HG02885 (cell line): ENCODE results near the gene PROM2.

Experiments
- ATAC-seq: cut with Tn5 transposase; IDR thresholded peaks from one replicate; pipeline ENCODE4 v1.9.1; 2021; ENCODE audit warnings: mild to moderate bottlenecking; ENCODE audit not compliant: unreplicated experiment, poor library complexity

Gene PROM2

GRCh38 chr2:95303191-95303919, 29.1 kb downstream of the PROM2 start:
- no peak for ATAC-seq

DNA sequence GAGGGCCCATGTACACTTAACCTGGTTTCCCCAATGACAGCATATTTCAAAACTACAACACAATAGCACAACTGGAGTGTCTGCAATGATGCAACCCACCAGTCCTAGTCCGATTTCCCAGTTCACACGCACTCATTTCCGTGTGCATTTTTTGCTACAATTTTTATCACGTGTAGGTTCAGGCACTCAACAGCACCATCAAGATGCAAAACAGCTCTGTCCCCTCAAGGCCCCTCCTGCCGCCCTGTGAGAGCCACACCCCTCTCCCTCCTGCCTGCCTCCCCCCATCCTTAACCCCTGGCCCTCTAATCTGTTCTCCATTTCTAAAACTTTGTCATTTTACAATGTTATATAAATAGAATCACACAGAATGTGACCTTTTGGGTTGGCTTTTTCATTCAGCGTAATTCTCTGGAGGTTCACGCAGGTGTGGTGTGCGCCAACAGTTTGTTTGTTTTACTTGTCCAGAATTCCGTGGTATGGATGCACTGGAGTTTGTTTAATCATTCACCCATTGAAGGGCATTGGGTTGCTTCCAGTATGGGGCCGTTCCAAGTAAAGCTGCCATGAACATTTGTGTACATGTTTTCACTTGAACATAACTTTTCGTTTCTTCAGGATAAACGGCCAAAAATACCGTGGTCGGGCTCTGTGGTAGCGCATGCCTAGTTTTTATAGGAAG, 31.3 kb downstream of the PROM2 start:
- ATAC-seq = no peak

GRCh38 chr2:95306336-95306895, 32.2 kb downstream of the PROM2 start:
- ATAC-seq = no peak

GRCh38 chr2:95307036-95307435, 32.8 kb downstream of the PROM2 start:
- ATAC-seq = no peak

DNA sequence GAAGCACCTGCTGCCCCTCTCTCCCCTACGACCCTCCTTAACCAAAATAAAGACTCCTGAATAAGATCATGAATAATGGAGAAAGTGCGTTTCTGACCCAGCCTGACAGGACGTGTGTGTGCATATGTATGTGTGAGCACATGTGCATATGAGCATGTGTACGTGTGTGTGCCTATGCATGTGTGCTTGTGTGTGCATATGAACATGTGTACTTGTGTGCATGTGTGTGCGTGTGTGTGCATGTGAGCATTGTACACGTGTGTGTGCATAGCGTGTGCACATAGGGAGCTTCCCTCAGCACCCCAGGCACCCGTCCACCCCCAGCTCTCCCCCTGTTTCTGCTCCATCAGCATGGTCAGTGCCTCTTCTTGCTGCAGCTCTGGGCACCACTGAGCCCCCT, 33.6 kb downstream of the PROM2 start:
- no peak for ATAC-seq

GRCh38 chr2:95308426-95308990, 34.3 kb downstream of the PROM2 start:
- no peak for ATAC-seq

DNA sequence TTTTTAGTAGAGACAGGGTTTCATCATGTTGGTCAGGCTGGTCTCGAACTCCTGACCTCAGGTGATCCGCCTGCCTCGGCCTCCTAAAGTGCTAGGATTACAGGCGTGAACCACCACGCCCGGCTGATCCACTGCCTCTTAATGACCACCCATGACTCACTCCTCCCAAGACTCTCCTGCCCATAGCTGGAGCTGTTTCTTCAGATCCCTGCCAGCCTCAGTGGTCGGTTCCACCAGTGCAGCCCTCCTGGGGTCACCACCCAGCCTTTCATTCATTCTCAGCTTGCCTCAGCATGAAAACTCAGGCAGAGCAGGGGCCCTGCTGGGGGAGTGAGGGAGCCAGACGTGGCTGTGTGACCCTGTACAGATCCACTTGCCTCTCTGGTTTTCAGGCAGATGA, 35.4 kb downstream of the PROM2 start:
- ATAC-seq = no peak

- no peak for ATAC-seq
These were observed 36.0 kb downstream of the PROM2 start for GRCh38 chr2:95310216-95310615.

- no peak for ATAC-seq
These were observed 36.4 kb downstream of the PROM2 start for GRCh38 chr2:95310651-95311050.

DNA sequence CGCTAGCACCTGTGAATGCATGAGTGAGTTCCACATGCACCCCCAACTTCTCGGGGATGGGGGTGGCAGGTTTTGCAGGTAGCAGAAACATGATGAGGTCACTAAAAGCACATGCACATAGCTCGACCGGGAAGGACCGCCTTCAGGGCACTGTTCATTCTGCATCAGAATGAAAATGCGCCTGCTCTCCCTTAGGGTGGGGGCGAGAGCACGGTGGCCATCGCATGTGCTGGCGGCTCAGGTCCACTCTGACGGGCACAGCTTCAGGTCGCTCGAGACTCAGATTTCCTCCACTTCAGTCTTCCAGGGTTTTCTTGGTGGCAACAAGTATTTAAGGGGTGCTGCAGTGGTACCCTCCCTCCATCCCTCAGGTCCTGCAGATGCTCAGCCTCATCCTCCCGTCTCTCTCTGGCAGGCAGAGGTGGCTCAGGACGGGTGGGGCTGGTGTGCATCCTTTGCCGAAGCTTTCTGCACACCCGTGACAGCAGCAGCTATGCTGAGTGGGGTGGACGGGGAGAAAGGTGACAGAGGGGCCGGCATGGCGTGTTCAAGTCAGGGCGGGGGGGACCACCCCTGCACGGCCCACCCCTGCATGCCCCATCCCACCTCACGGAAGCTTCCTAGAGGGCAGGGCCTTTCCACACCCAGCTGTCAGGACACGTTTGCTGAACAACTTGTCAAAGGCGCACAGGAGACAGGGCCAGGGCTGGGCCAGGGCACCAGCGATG, 37.7 kb downstream of the PROM2 start:
- ATAC-seq = no peak

- ATAC-seq = no peak
These were observed 38.4 kb downstream of the PROM2 start for GRCh38 chr2:95312543-95313201.

DNA sequence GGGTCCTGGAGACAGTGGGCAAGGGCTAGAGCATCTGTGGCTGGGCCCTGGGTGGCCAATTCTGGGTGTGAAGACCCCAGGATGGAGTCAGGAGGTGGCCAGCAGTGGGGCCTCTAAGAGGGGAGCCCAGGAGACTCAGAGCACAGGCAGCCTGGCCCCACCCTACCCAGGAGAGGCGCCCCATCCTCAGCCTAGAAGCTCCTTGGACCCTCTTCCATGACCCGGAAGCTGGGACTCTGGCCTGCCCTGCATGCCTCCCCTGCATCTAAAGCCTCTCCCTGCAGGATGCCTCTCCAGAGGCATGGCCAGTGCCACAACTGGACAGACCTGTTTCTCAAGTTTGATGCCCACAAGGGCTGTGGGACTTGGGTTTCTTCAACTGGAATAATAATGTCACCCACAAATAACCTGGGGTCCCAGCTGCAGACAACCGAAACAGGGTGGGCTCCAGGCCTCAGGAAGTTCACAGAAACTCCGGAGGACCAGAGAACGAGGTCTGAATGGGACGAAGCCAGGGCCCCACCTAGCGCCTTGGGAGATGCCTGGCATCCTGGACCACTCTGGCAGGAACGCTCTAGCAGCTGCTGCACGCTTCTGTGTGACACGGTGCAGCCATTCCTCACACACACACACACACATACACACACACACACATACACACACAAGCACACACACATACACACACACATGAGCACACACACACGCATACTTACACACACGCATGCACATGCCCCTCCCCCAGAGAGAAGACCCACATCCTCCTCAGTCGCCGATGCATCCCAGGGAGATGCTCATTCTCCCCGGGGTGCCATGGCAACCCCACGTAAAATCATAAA, 39.3 kb downstream of the PROM2 start:
- no peak for ATAC-seq

- no peak for ATAC-seq
These were observed 40.3 kb downstream of the PROM2 start for GRCh38 chr2:95314598-95314963.

GRCh38 chr2:95314964-95315611, 40.8 kb downstream of the PROM2 start:
- ATAC-seq = no peak

DNA sequence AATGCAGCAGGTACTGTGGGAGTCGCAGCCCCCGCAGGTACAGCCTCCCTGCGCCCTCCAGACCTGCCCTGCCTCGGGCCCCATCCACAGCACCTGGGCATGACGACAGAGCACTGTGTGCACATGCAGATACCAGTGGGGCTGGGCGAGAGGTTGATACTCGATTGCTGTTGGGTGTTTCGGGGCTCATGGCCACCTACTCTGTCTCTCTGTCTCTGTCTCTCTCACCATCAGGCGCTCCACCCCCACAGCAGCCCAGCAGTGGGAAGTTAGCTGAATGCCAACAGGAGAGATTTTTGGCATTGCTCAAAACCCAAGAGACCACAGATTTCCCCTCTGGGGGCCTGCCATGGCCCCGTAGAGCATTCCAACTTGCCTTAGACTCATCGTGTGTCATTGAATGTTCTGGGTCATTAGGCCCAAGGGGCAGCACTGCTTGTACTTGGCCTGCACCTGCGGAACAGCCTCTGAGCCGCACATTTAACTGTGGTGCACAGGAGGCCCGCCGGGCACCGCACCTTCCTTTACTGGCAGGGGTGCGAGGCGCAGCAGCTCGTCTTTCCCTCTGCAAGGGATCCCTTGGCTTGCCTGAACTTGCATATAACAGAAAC, 41.7 kb downstream of the PROM2 start:
- no peak for ATAC-seq

DNA sequence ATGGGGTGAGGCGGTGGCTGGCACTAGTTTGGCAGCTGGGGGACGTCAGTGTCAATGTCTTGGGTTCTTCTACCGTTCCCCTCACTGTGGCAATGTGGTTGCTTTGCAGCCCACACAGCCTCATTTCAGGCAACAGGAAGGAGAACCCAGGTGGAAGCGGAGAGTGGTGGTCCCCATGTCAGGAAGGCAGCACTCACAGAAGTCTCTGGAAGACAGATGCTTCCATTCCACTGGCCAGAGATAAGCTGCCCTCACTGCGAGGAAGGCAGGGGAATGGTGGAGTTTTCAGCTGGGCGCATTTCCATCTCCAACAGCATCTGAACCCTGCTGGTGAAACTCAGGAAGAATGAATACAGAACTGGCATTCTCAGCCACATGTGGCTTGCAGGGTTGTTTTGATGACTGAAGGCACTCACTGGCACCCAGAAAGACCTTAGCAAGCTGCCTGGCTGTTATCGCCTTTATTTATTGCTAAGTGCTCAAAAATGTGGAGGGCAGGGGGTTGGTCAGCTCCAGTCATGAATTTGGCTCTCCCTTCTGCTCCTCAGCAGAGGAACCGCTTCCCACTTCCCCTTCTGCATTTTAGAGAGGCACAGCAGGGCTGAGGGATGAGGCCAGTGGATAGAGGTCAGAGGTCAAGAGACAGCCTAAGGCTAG, 42.3 kb downstream of the PROM2 start:
- ATAC-seq = no peak

DNA sequence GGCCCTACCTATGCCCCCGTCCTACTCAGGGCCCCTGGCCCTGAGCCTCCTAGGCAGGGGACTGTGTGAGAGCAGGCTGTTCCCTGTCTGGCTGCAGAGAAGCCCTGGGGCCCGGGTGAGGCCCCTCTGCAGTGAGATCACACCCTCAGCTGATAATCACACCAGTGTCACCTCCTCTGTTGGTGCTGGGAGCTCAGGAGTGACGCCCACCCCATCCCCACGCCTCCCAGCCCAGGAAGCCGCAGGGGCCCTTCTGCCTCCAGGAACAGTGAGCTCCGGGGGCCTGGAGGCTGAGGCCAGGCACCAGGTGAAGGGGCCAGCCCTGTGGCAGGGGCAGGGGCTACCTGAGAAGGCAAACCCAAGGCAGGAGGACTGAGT, 42.9 kb downstream of the PROM2 start:
- no peak for ATAC-seq
